ENCODE data around the gene ARHGAP27. TPM values are rescaled to one million over a fixed set of nuclear protein-coding genes. Genes with fewer than 3 reads are reported as not detected.

ARHGAP27 gene
- total RNA-seq, 4 donors from 2014 or later: 194 to 489 (median 294) TPM

GRCh38 chr17:45427181-45427835, 5.4 kb downstream of the ARHGAP27 start:
- no peak overlapping the region for H3K4me3 ChIP-seq
- in situ Hi-C loops (cut with MboI; ENCODE audit: low pct_ligation_motif_present in 1 of 4, low pct_unique_long_range_greater_than_20kb in 1 of 4, low sequenced_read_pairs in 3 of 4): loop anchor here in 1 of 4 donors (25.0 kb wide), 1 partner anchor 160 kb away; no protein-coding TSS in a partner anchor
- TF ChIP-seq POLR2AphosphoS5 (IDR thresholded peaks at IDR 0.05) (no peak), EP300 (IDR thresholded peaks at IDR 0.05; ENCODE audit: low read depth) (no peak), POLR2A (IDR thresholded peaks at IDR 0.05) (no peak), CTCF (IDR thresholded peaks at IDR 0.05) (no peak)
- peaks cover 27 to 48% (median 33%) of the 10 kb centered on the region in 4 donors for H3K4me1 ChIP-seq
- H3K27ac ChIP-seq: peak overlapping the region in 2 of 4 donors; percentile 66 to 71
- no peaks in the 10 kb centered on the region for H3K9me3 ChIP-seq
- WGBS, 2 donors (ENCODE audit: low coverage in 1 of 2): 72% methylated on average over 11 of the region's 11 CpGs; no CpG with 5 or more reads in 1 of the 2 donors
- no peak for DNase-seq
- H3K27me3 ChIP-seq: peaks cover 32% of the 10 kb centered on the region
- H3K36me3 ChIP-seq: no peaks in the 10 kb centered on the region
- intact Hi-C loops (cut with DNase I; ENCODE audit: low total_unique reads): no loop called here

GRCh38 chr17:45426561-45426960, 6.1 kb downstream of the ARHGAP27 start:
- no peak for TF ChIP-seq POLR2A (IDR thresholded peaks at IDR 0.05)
- no peak for TF ChIP-seq POLR2AphosphoS5 (IDR thresholded peaks at IDR 0.05)
- no peak for TF ChIP-seq EP300 (IDR thresholded peaks at IDR 0.05; ENCODE audit: low read depth)
- Histone ChIP-seq H3K27me3 (peaks cover 30% of the 10 kb centered on the region), H3K4me1 (peaks cover 24 to 45% (median 28%) of the 10 kb centered on the region in 4 donors), H3K36me3 (no peaks in the 10 kb centered on the region), H3K9me3 (no peaks in the 10 kb centered on the region), H3K4me3 (no peak overlapping the region), H3K27ac (peak overlapping the region in 2 of 4 donors; percentile 71 to 89)
- no peak for DNase-seq
- intact Hi-C loops (cut with DNase I; ENCODE audit: low total_unique reads) (no loop called here), in situ Hi-C loops (cut with MboI; ENCODE audit: low pct_ligation_motif_present in 1 of 4, low pct_unique_long_range_greater_than_20kb in 1 of 4, low sequenced_read_pairs in 3 of 4) (loop anchor here in 1 of 4 donors (25.0 kb wide), 1 partner anchor 161 kb away; no protein-coding TSS in a partner anchor)
- 75 to 100% methylated on average over 3 to 7 of the region's 7 CpGs for WGBS, 2 donors (ENCODE audit: low coverage in 1 of 2)

GRCh38 chr17:45425984-45426413, 6.7 kb downstream of the ARHGAP27 start:
- Histone ChIP-seq H3K9me3 (no peaks in the 10 kb centered on the region), H3K27ac (peak overlapping the region; percentile 71 to 91 (median 87)), H3K4me3 (no peak overlapping the region), H3K4me1 (peaks cover 21 to 39% (median 23%) of the 10 kb centered on the region in 4 donors), H3K27me3 (peaks cover 24% of the 10 kb centered on the region), H3K36me3 (no peaks in the 10 kb centered on the region)
- intact Hi-C loops (cut with DNase I; ENCODE audit: low total_unique reads) (no loop called here), in situ Hi-C loops (cut with MboI; ENCODE audit: low pct_ligation_motif_present in 1 of 4, low pct_unique_long_range_greater_than_20kb in 1 of 4, low sequenced_read_pairs in 3 of 4) (loop anchor here in 1 of 4 donors (25.0 kb wide), 1 partner anchor 161 kb away; no protein-coding TSS in a partner anchor)
- DNase-seq: no peak
- 64% methylated on average over 6 of the region's 6 CpGs; no CpG with 5 or more reads in 1 of the 2 donors for WGBS, 2 donors (ENCODE audit: low coverage in 1 of 2)
- TF ChIP-seq POLR2AphosphoS5 (IDR thresholded peaks at IDR 0.05): no peak

GRCh38 chr17:45425125-45425983, 7.3 kb downstream of the ARHGAP27 start:
- intact Hi-C loops (cut with DNase I; ENCODE audit: low total_unique reads) (no loop called here), in situ Hi-C loops (cut with MboI; ENCODE audit: low pct_ligation_motif_present in 1 of 4, low pct_unique_long_range_greater_than_20kb in 1 of 4, low sequenced_read_pairs in 3 of 4) (loop anchor here in 1 of 4 donors (25.0 kb wide), 1 partner anchor 162 kb away; no protein-coding TSS in a partner anchor)
- Histone ChIP-seq H3K4me1 (peaks cover 15 to 33% (median 17%) of the 10 kb centered on the region in 4 donors), H3K36me3 (no peaks in the 10 kb centered on the region), H3K4me3 (peak overlapping the region; percentile 18 to 59 (median 44)), H3K9me3 (no peaks in the 10 kb centered on the region), H3K27me3 (peaks cover 18% of the 10 kb centered on the region), H3K27ac (peak overlapping the region; percentile 85 to 95 (median 90))
- peak in 4 of 5 experiments; percentile 28 to 61 (median 46) for TF ChIP-seq CTCF (IDR thresholded peaks at IDR 0.05)
- TF ChIP-seq POLR2AphosphoS5 (IDR thresholded peaks at IDR 0.05): peak; percentile 75 to 95 (median 95)
- TF ChIP-seq POLR2A (IDR thresholded peaks at IDR 0.05): peak; percentile 99
- TF ChIP-seq EP300 (IDR thresholded peaks at IDR 0.05; ENCODE audit: low read depth): no peak
- 36% methylated on average over 15 of the region's 18 CpGs; no CpG with 5 or more reads in 1 of the 2 donors for WGBS, 2 donors (ENCODE audit: low coverage in 1 of 2)
- peak; percentile 93 for DNase-seq
